GM13977 (cell line): Measurements from ENCODE around the gene PBX3.

Experiments used
- DNase-seq: peaks from one replicate; pipeline ENCODE4 v3.0.0; 2012; ENCODE audit warnings: low spot score
- in situ Hi-C: fragments of 300-500 bp; cut with MboI; formaldehyde crosslinking; loops from one replicate; pipeline ENCODE4 v1.12.0; 2022; ENCODE audit warnings: low sequenced_read_pairs, low pct_unique_long_range_greater_than_20kb, mixed read lengths, inconsistent platforms; ENCODE audit not compliant: unreplicated experiment
- TF ChIP-seq, protein P1 (sequence below): IDR thresholded peaks from 2 replicates; pipeline ENCODE4 v1.5.1; 2012; ENCODE audit warnings: mild to moderate bottlenecking, control low read depth; ENCODE audit not compliant: insufficient read depth; ENCODE audit errors: extremely low read depth, missing control alignments

The PBX3 gene

DNA sequence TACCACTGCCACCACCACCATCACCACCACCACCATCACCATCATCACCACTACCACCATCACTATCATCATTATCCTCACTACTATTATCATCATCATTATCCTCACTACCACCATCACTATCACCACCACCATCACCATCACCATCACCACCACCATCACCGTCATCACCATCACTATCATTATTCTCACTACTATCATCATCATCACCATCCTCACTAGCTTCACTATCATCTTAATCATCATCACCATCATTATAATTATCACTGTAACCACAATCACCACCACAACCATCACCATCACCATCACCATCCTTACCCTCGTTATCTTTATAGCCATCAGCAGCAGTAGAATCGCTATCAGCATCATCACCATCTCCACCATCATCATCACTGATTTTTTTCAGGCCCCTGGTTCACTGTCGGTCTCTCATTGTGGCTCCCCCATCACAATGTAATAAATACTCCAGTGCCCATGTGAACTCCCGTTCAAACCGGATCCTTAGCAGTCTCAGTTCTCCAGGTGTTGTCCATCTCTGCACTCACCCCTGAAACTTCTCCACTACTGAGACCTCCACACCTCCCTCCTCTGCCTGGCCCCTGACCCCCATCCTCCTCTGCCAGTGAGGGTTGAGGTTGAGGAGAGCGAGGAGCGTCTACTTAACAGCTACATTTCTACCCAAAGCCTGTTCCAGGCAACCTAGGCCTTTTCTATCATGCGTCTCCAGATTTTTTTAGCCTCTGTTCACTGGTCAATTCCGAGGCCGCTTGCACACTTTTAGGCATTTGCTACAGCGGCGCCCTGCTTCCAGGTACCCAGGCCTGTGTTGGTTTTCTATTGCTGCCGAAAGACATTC lies 238.2 kb downstream of the PBX3 start:
- in situ Hi-C loops, result no loop called here
- DNase-seq, result no peak
- TF ChIP-seq, protein P1, sequence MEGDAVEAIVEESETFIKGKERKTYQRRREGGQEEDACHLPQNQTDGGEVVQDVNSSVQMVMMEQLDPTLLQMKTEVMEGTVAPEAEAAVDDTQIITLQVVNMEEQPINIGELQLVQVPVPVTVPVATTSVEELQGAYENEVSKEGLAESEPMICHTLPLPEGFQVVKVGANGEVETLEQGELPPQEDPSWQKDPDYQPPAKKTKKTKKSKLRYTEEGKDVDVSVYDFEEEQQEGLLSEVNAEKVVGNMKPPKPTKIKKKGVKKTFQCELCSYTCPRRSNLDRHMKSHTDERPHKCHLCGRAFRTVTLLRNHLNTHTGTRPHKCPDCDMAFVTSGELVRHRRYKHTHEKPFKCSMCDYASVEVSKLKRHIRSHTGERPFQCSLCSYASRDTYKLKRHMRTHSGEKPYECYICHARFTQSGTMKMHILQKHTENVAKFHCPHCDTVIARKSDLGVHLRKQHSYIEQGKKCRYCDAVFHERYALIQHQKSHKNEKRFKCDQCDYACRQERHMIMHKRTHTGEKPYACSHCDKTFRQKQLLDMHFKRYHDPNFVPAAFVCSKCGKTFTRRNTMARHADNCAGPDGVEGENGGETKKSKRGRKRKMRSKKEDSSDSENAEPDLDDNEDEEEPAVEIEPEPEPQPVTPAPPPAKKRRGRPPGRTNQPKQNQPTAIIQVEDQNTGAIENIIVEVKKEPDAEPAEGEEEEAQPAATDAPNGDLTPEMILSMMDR, result no peak

DNA sequence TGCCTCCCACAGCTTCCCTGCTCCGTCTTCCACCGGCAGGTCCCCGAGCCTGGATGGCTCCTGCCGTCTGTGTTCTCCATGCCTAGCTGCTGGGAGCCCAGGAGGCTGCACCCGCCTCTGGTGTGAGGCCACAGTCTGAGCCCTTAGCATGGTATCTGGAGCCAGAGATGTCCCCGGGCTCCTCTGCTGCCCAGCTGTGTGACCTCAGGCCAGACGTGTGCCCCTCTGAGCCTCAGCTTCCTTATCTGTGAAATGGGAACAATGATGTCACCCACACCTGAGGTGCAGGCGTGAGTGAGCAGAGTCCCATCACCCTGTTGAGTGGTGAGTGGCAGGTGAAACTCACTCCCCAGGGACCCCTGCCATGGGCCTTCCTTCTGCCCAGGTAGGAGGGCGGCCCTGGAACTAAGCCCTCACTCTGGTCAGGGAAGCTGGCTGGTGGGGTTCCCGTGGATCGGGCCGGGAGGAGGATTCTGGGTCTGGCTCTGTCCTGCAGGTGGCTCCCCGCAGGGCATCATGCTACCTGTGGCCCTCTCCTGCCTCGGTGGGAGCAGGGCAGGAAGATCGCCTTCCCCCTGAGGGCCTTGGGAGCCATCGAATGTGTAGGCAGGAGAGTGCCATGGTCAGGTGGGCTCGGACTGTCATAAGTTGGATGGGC lies 239.0 kb downstream of the PBX3 start:
- TF ChIP-seq, protein P1, result no peak
- no peak for DNase-seq
- in situ Hi-C loops, result no loop called here

GRCh38 chr9:125986966-125987365 lies 239.8 kb downstream of the PBX3 start:
- no peak for DNase-seq
- TF ChIP-seq, protein P1, result no peak
- in situ Hi-C loops, result no loop called here

DNA sequence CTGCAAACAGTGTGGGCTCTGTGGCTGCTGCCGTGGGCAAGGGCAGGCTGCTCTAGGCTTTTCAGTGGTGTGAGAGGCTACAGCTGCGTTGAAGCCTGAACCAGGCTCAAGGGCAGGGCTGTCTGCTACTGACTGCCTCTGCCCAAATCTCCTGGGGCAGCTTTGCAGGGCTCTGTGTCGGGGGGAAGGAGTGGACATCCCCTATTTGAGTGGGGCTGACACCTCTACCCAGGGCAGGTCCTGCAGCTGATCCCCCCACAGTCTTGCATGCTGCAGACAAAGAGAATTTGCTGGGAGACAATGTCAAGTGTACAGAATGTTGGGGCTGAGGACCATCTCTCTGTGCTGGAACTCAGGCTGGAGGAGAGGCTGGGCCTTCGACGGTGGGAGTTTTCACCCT lies 240.2 kb downstream of the PBX3 start:
- DNase-seq, result no peak
- TF ChIP-seq, protein P1, result no peak
- in situ Hi-C loops, result no loop called here

DNA sequence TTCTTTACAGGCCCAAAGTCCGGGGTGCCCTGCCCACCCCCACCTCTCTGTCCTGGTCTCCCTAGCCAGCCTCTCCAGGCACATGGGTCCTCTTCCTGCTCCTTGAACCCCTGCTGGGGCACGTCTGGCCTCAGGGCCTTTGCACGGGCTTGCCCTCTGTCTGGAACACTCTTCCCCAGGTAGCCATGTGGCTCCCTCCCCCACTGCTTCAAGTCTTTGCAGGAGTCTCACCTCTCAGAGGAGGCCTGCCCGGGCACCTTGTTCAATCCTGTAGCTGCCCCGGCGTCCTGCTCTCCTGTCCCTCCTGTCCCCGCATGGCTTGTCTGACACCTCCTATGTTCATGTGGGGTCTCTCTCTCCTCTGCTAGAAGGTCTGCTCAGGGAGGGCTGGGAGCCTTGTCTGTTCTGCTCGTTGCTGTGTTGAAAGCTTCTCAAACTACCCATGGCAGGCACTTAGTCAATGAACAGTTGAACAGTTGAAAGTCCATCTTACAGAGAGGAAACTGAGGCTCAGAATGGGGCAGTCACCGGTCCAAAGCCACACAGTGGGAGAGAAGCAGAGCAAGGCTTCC lies 241.4 kb downstream of the PBX3 start:
- no peak for DNase-seq
- in situ Hi-C loops, result no loop called here
- TF ChIP-seq, protein P1, result no peak

GRCh38 chr9:125989090-125989501 lies 241.9 kb downstream of the PBX3 start:
- in situ Hi-C loops, result no loop called here
- no peak for DNase-seq
- TF ChIP-seq, protein P1, result no peak
